Inflammatory macrophage (primary cell): ENCODE results near the gene ADM.
A peak's percentile ranks its signal among the peaks of the same experiment; 100 is the strongest.

Source experiments
- DNase-seq, 2 donors: peaks; one replicate each; pipeline ENCODE4 v3.0.0-alpha.2; 2020 to 2022

The ADM gene

GRCh38 chr11:10291801-10292638, 12.9 kb upstream of the ADM start:
- DNase-seq, result peak; percentile 48 to 78

GRCh38 chr11:10293423-10294289, 11.2 kb upstream of the ADM start, which contains the start of gene SBF2:
Gene SBF2, minus strand, starts transcription at chr11:10294219. Its CDS starts 150 bp downstream, at chr11:10294069.
- peak; percentile 87 to 89 for DNase-seq

- DNase-seq, result peak in 1 of 2 donors; percentile 37
These were observed 10.5 kb upstream of the ADM start for GRCh38 chr11:10294290-10294953.

- DNase-seq, result peak; percentile 31 to 59
These were observed 9.6 kb upstream of the ADM start for GRCh38 chr11:10295064-10295901.

GRCh38 chr11:10298342-10298741, 6.5 kb upstream of the ADM start:
- no peak for DNase-seq

GRCh38 chr11:10301656-10302358, 3.1 kb upstream of the ADM start:
- DNase-seq, result no peak

- DNase-seq, result no peak
These were observed 2.5 kb upstream of the ADM start for GRCh38 chr11:10302359-10302743.

GRCh38 chr11:10302744-10303557, 1.9 kb upstream of the ADM start:
- peak; percentile 88 to 93 for DNase-seq

GRCh38 chr11:10303558-10304363, 1.1 kb upstream of the ADM start:
- peak; percentile 75 to 79 for DNase-seq

GRCh38 chr11:10305262-10305963, 540 bp downstream of the ADM start:
- DNase-seq, result peak in 1 of 2 donors; percentile 27

GRCh38 chr11:10305964-10306918, 1.4 kb downstream of the ADM start:
- no peak for DNase-seq

- DNase-seq, result no peak
These were observed 2.1 kb downstream of the ADM start for GRCh38 chr11:10307022-10307399.

GRCh38 chr11:10307400-10308200, 2.7 kb downstream of the ADM start:
- peak; percentile 76 to 89 for DNase-seq

- DNase-seq, result no peak
These were observed 3.5 kb downstream of the ADM start for GRCh38 chr11:10308201-10308954.

GRCh38 chr11:10309163-10310093, 4.6 kb downstream of the ADM start:
- no peak for DNase-seq
